Measurements from ENCODE around the gene C10orf88. TPM values are rescaled to one million over a fixed set of nuclear protein-coding genes. Genes with fewer than 3 reads are reported as not detected.

The C10orf88 gene
- total and polyA plus RNA-seq, 2 experiments from 2014 or later: 5.6 to 11.1 TPM

- TF ChIP-seq STAT1 (IDR thresholded peaks at IDR 0.05; ENCODE audit: unreplicated experiment): no peak
- no peak for TF ChIP-seq ZNF114 (CRISPR knock-in tag; IDR thresholded peaks at IDR 0.05)
- no peak for TF ChIP-seq JUNB (IDR thresholded peaks at IDR 0.05; ENCODE audit: unreplicated experiment)
- no peak for TF ChIP-seq CTCF (conservative IDR thresholded peaks at IDR 0.05; ENCODE audit: low read depth in 2 of 2)
- no peak for TF ChIP-seq EZH2 (IDR thresholded peaks at IDR 0.05; ENCODE audit: low read depth, unreplicated experiment)
- no peak for TF ChIP-seq CREB1 (CRISPR knock-in tag; IDR thresholded peaks at IDR 0.05; ENCODE audit: low read depth)
- no peak for TF ChIP-seq NANOG (IDR thresholded peaks at IDR 0.05; ENCODE audit: borderline replicate concordance)
- no peak for TF ChIP-seq REST (IDR thresholded peaks at IDR 0.05; ENCODE audit: unreplicated experiment)
- TF ChIP-seq ZNF462 (CRISPR knock-in tag; IDR thresholded peaks at IDR 0.05): no peak
- TF ChIP-seq EZH2phosphoT487 (IDR thresholded peaks at IDR 0.05; ENCODE audit: unreplicated experiment): no peak
- TF ChIP-seq ZNF331 (CRISPR knock-in tag; IDR thresholded peaks at IDR 0.05; ENCODE audit: low read depth): no peak
- TF ChIP-seq POLR2AphosphoS5 (IDR thresholded peaks at IDR 0.05; ENCODE audit: low read depth): no peak
- TF ChIP-seq, protein P1, sequence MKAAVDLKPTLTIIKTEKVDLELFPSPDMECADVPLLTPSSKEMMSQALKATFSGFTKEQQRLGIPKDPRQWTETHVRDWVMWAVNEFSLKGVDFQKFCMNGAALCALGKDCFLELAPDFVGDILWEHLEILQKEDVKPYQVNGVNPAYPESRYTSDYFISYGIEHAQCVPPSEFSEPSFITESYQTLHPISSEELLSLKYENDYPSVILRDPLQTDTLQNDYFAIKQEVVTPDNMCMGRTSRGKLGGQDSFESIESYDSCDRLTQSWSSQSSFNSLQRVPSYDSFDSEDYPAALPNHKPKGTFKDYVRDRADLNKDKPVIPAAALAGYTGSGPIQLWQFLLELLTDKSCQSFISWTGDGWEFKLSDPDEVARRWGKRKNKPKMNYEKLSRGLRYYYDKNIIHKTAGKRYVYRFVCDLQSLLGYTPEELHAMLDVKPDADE (IDR thresholded peaks at IDR 0.05): no peak
- Mint-ChIP-seq H3K4me1 (no peaks in the 10 kb centered on the region), H3K9me3 (no peaks in the 10 kb centered on the region), H3K27ac (no peak overlapping the region), H3K4me3 (no peak overlapping the region), H3K36me3 (ENCODE audit: low read depth) (peaks cover 16% of the 10 kb centered on the region), H3K27me3 (ENCODE audit: insufficient read depth, low read depth, poor library complexity) (no peaks in the 10 kb centered on the region)
- H3K4me2 ChIP-seq: no peak overlapping the region
- peaks cover 3% of the 10 kb centered on the region; the same call in 1 of the 2 replicates for H3K36me3 ChIP-seq (ENCODE audit: insufficient read depth)
- no peaks in the 10 kb centered on the region for H3K4me1 ChIP-seq (ENCODE audit: insufficient read depth)
- DNase-seq (ENCODE audit: low spot score) (no peak), ATAC-seq (no peak)
- peaks cover 11% of the 10 kb centered on the region; the same call in 1 of the 2 replicates for H4K20me1 ChIP-seq (replicated peaks; ENCODE audit: insufficient read depth)
- no peaks in the 10 kb centered on the region for H3F3A ChIP-seq (replicated peaks; ENCODE audit: low read depth)
- H3K79me2 ChIP-seq (replicated peaks; ENCODE audit: insufficient read depth): peaks cover under 1% of the 10 kb centered on the region; the same call in 1 of the 2 replicates
- H3K27ac ChIP-seq (ENCODE audit: low read depth): no peak overlapping the region
- no peaks in the 10 kb centered on the region for H3K9me2 ChIP-seq (ENCODE audit: insufficient read depth)
- H3K27me3 ChIP-seq (ENCODE audit: insufficient read depth): no peaks in the 10 kb centered on the region
- H3K4me3 ChIP-seq: no peak overlapping the region
- no peak overlapping the region for H2AFZ ChIP-seq
Observed at GRCh38 chr10:122993797-122994336, 39.8 kb upstream of the C10orf88 start.
